Osteoblast (primary cell): ENCODE measurements around the gene GREB1L. TPM values are rescaled to one million over a fixed set of nuclear protein-coding genes. Genes with fewer than 3 reads are reported as not detected.

ENCODE experiments used
- DNase-seq: peaks from one replicate; pipeline ENCODE4 v3.0.0; 2011; ENCODE audit warnings: low spot score, mixed read lengths; ENCODE audit not compliant: insufficient read length; ENCODE audit errors: missing footprints
- H2AFZ ChIP-seq: 2 replicates; pipeline ENCODE4 v1.6.0; 2011; ENCODE audit warnings: mild to moderate bottlenecking, low read length
- H3K27ac ChIP-seq: 2 replicates; pipeline ENCODE4 v1.5.1; 2011; ENCODE audit warnings: mild to moderate bottlenecking, low read depth, low read length, moderate library complexity
- H3K27me3 ChIP-seq: 2 replicates; pipeline ENCODE4 v1.6.0; 2012; ENCODE audit warnings: mild to moderate bottlenecking, control low read depth, inconsistent platforms, low read length, moderate library complexity; ENCODE audit not compliant: insufficient read depth
- H3K36me3 ChIP-seq: 2 replicates; pipeline ENCODE4 v1.5.1; 2011; ENCODE audit warnings: mild to moderate bottlenecking, low read length, control low read depth, moderate library complexity; ENCODE audit not compliant: insufficient read depth
- H3K4me1 ChIP-seq: 2 replicates; pipeline ENCODE4 v1.5.1; 2011; ENCODE audit warnings: mild to moderate bottlenecking, low read length, control low read depth, moderate library complexity; ENCODE audit not compliant: insufficient read depth
- H3K4me2 ChIP-seq: 2 replicates; pipeline ENCODE4 v1.6.0; 2011; ENCODE audit warnings: mild to moderate bottlenecking, low read length; ENCODE audit not compliant: insufficient read depth
- H3K4me3 ChIP-seq: fragments of 200-600 bp; sonication (generic); 3 replicates; pipeline ENCODE4 v1.5.1; 2012; ENCODE audit warnings: mild to moderate bottlenecking, low read length, inconsistent platforms; ENCODE audit not compliant: insufficient read depth
- H3K79me2 ChIP-seq: 2 replicates; pipeline ENCODE4 v1.6.0; 2012; ENCODE audit warnings: mild to moderate bottlenecking, low read length, control low read depth, inconsistent platforms; ENCODE audit not compliant: insufficient read depth
- H3K9me3 ChIP-seq: 2 replicates; pipeline ENCODE4 v1.5.1; 2011; ENCODE audit warnings: low read depth, low read length, control low read depth
- H4K20me1 ChIP-seq: 2 replicates; pipeline ENCODE4 v1.6.0; 2012; ENCODE audit warnings: mild to moderate bottlenecking, low read length, control low read depth; ENCODE audit not compliant: insufficient read depth
- total RNA-seq: library from RNA; depleted of rRNA; stranded (reverse); fragments of >200 nt; gene quantifications from 2 replicates; pipeline ENCODE4 v1.2.3, GENCODE V29; 2012
- TF ChIP-seq, protein P1 (sequence below): IDR thresholded peaks from 2 replicates; pipeline ENCODE4 v1.5.1; 2011; ENCODE audit warnings: mild to moderate bottlenecking, low read depth, low read length, moderate library complexity; ENCODE audit errors: extremely low read depth

Gene GREB1L
- total RNA-seq, 1 donor: 0.36 TPM

DNA sequence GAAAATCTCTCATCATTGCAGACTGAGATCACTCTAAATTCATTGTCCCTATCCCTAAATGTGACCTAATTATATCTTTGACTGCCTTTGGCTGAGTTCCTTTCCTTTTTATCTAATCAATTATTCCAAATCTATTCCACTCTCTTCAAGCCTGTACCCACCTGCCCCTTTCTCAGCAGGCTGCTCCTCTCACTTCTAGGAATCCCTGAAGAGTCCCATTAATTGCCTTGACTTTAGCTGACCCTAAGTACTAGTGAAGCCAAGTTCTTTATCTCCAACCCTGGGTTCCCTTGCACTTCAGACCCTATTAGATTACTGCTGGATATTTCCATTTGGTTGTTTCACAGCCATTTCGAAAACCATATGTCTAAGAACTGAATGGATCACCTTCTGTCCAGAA is 102.8 kb downstream of the GREB1L start:
- no peaks in the 10 kb centered on the region for H4K20me1 ChIP-seq
- H3K4me1 ChIP-seq: no peaks in the 10 kb centered on the region
- DNase-seq: no peak
- TF ChIP-seq, protein P1, sequence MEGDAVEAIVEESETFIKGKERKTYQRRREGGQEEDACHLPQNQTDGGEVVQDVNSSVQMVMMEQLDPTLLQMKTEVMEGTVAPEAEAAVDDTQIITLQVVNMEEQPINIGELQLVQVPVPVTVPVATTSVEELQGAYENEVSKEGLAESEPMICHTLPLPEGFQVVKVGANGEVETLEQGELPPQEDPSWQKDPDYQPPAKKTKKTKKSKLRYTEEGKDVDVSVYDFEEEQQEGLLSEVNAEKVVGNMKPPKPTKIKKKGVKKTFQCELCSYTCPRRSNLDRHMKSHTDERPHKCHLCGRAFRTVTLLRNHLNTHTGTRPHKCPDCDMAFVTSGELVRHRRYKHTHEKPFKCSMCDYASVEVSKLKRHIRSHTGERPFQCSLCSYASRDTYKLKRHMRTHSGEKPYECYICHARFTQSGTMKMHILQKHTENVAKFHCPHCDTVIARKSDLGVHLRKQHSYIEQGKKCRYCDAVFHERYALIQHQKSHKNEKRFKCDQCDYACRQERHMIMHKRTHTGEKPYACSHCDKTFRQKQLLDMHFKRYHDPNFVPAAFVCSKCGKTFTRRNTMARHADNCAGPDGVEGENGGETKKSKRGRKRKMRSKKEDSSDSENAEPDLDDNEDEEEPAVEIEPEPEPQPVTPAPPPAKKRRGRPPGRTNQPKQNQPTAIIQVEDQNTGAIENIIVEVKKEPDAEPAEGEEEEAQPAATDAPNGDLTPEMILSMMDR: no peak
- H3K4me2 ChIP-seq: no peak overlapping the region
- peaks cover 3% of the 10 kb centered on the region for H3K27me3 ChIP-seq
- no peak overlapping the region for H3K27ac ChIP-seq
- H3K36me3 ChIP-seq: no peaks in the 10 kb centered on the region
- H3K79me2 ChIP-seq: no peaks in the 10 kb centered on the region
- no peak overlapping the region for H3K4me3 ChIP-seq
- no peak overlapping the region for H2AFZ ChIP-seq
- no peaks in the 10 kb centered on the region for H3K9me3 ChIP-seq

DNA sequence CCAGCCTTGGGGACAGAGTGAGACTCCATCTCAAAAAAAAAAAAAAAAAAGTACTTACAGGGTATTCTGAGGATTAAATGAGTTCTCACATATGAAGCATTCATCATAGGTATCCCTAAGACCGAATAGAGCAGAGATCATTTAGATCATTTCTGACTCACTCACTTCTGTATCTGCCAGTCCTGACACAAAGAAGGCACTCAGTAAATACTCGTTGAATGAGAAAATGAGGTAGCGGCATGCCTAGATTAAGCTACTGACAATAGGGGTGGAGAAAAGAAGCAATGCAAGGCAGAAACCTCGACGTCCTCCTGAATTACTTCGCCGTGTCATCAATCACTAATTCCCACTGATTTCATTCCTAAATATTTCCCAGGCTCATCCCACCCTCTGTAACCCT is 103.8 kb downstream of the GREB1L start:
- no peaks in the 10 kb centered on the region for H3K79me2 ChIP-seq
- DNase-seq: no peak
- H3K4me1 ChIP-seq: no peaks in the 10 kb centered on the region
- no peak overlapping the region for H3K27ac ChIP-seq
- no peak overlapping the region for H3K4me2 ChIP-seq
- no peaks in the 10 kb centered on the region for H3K9me3 ChIP-seq
- H3K36me3 ChIP-seq: no peaks in the 10 kb centered on the region
- H3K27me3 ChIP-seq: peaks cover 3% of the 10 kb centered on the region
- no peaks in the 10 kb centered on the region for H4K20me1 ChIP-seq
- H3K4me3 ChIP-seq: no peak overlapping the region
- TF ChIP-seq, protein P1: no peak
- no peak overlapping the region for H2AFZ ChIP-seq

DNA sequence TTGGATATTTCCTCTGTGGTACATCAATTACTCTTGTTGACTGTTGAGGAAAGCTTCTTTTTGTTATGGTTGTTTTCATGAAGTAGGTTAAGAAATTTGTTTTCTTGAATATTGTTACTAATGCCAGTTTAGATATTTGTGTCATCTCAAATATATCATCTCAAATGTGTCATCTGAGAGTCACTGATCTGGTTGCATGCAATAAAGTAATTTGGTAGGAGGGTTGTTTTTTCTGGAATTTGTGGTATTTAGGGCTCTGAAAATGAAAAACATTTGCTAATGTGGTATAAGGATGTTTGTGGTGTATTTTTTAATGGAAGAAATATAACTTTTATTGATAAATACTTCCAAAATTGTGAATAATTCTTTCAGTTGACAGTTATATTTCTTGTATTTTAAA is 117.7 kb downstream of the GREB1L start:
- Histone ChIP-seq H3K9me3 (no peaks in the 10 kb centered on the region), H3K4me1 (no peaks in the 10 kb centered on the region), H3K36me3 (no peaks in the 10 kb centered on the region), H4K20me1 (no peaks in the 10 kb centered on the region), H3K27me3 (peaks cover 3% of the 10 kb centered on the region), H2AFZ (no peak overlapping the region), H3K27ac (no peak overlapping the region), H3K79me2 (no peaks in the 10 kb centered on the region), H3K4me3 (no peak overlapping the region), H3K4me2 (no peak overlapping the region)
- TF ChIP-seq, protein P1: no peak
- no peak for DNase-seq

DNA sequence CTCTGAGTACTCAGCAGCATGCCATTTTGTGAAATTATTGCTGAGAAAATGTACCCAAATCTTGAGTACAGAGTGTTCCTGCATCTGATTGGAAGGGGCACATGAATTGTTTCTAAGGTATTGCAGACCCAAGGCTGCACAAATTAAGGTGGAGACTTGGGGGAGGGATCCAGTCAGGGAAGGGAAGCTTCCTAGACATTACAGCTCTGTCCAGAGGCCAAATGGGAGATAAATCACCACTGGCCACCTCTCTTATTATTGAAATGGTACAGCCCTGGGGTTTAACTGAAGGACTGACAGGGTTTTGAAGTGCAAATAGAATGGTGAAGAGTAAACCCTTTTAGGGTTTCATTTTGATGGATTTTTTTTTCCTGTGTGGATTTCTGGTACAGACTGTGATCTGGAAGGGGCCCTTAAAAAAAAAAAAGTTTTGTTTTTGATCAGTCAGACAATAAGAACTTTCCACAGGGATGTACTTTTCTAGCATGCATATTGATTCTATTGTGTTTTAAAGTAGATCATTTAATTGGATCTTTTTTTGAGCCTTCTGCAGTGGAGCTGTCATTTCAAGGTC is 119.4 kb downstream of the GREB1L start:
- no peak for DNase-seq
- Histone ChIP-seq H3K4me3 (no peak overlapping the region), H2AFZ (no peak overlapping the region), H3K4me1 (no peaks in the 10 kb centered on the region), H3K27me3 (peaks cover 3% of the 10 kb centered on the region), H4K20me1 (no peaks in the 10 kb centered on the region), H3K27ac (no peak overlapping the region), H3K4me2 (no peak overlapping the region), H3K79me2 (no peaks in the 10 kb centered on the region), H3K9me3 (no peaks in the 10 kb centered on the region), H3K36me3 (no peaks in the 10 kb centered on the region)
- TF ChIP-seq, protein P1: no peak
